DND-41 (cell line): ENCODE measurements around the gene RIBC2.

Experiments
- ATAC-seq: fragments of 200-7000 bp; cut with Tn5 transposase; 3 replicates; pipeline ENCODE4 v1.9.1; 2021; ENCODE audit warnings: low read depth; ENCODE audit not compliant: insufficient read depth
- DNase-seq: peaks from one replicate; pipeline ENCODE4 v3.0.0-alpha.2; 2020
- H2AFZ ChIP-seq: 2 replicates; pipeline ENCODE4 v1.6.0; 2012; ENCODE audit warnings: low read depth, low read length
- H3K27ac ChIP-seq: 2 replicates; pipeline ENCODE4 v1.5.1; 2012; ENCODE audit warnings: low read length, inconsistent platforms
- H3K27me3 ChIP-seq: fragments of 200-600 bp; sonication (generic); 2 replicates; pipeline ENCODE4 v1.6.0; 2012; ENCODE audit warnings: low read length, mild to moderate bottlenecking, inconsistent platforms; ENCODE audit not compliant: insufficient read depth, poor library complexity
- H3K36me3 ChIP-seq: 2 replicates; pipeline ENCODE4 v1.5.1; 2012; ENCODE audit warnings: low read length, inconsistent platforms; ENCODE audit not compliant: insufficient read depth
- H3K4me1 ChIP-seq: 2 replicates; pipeline ENCODE4 v1.5.1; 2012; ENCODE audit warnings: mild to moderate bottlenecking, low read length; ENCODE audit not compliant: insufficient read depth
- H3K4me2 ChIP-seq: 2 replicates; pipeline ENCODE4 v1.6.0; 2012; ENCODE audit warnings: mild to moderate bottlenecking, moderate library complexity, low read length, inconsistent platforms; ENCODE audit not compliant: insufficient read depth
- H3K4me3 ChIP-seq, 2 experiments: fragments of 200-600 bp in 1 of 2; shearing (Covaris generic) in 1 of 2; 2 replicates each; pipeline ENCODE4 v1.5.1; 2012 to 2016; ENCODE audit warnings: inconsistent platforms in 2 of 2, low read length in 2 of 2, mild to moderate bottlenecking in 2 of 2, low read depth in 1 of 2, moderate library complexity in 1 of 2
- H3K79me2 ChIP-seq: 2 replicates; pipeline ENCODE4 v1.6.0; 2012; ENCODE audit warnings: low read length, inconsistent platforms; ENCODE audit not compliant: insufficient read depth
- H3K9ac ChIP-seq: 2 replicates; pipeline ENCODE4 v1.6.0; 2012; ENCODE audit warnings: low read depth, mild to moderate bottlenecking, inconsistent platforms, low read length, moderate library complexity
- H3K9me3 ChIP-seq: 2 replicates; pipeline ENCODE4 v1.5.1; 2012; ENCODE audit warnings: low read length, moderate library complexity, mild to moderate bottlenecking, inconsistent platforms; ENCODE audit not compliant: insufficient read depth, severe bottlenecking
- H4K20me1 ChIP-seq: 2 replicates; pipeline ENCODE4 v1.6.0; 2012; ENCODE audit warnings: low read length; ENCODE audit not compliant: insufficient read depth
- CTCF ChIP-seq: IDR thresholded peaks from 2 replicates; pipeline ENCODE4 v1.5.1; 2012; ENCODE audit warnings: borderline replicate concordance, low read length, moderate library complexity, mild to moderate bottlenecking; ENCODE audit not compliant: poor library complexity, severe bottlenecking; ENCODE audit errors: extremely low read depth
- EZH2 ChIP-seq: IDR thresholded peaks from 3 replicates; pipeline ENCODE4 v1.6.1; 2012; ENCODE audit warnings: borderline replicate concordance, low read depth, mild to moderate bottlenecking, moderate library complexity, low read length, inconsistent platforms; ENCODE audit not compliant: severe bottlenecking

Gene RIBC2

GRCh38 chr22:45398214-45398613 is 15.3 kb upstream of the RIBC2 start:
- no peaks in the 10 kb centered on the region for H4K20me1 ChIP-seq
- peaks cover 4% of the 10 kb centered on the region for H3K9me3 ChIP-seq
- H3K4me2 ChIP-seq = no peak overlapping the region
- H3K79me2 ChIP-seq = no peaks in the 10 kb centered on the region
- H3K27me3 ChIP-seq = peaks cover 5% of the 10 kb centered on the region
- ATAC-seq (no peak), DNase-seq (no peak)
- no peak overlapping the region for H3K27ac ChIP-seq
- TF ChIP-seq EZH2 = no peak
- TF ChIP-seq CTCF = no peak
- H3K4me3 ChIP-seq = no peak overlapping the region
- no peak overlapping the region for H3K9ac ChIP-seq
- no peaks in the 10 kb centered on the region for H3K4me1 ChIP-seq
- H2AFZ ChIP-seq = no peak overlapping the region
- no peaks in the 10 kb centered on the region for H3K36me3 ChIP-seq

- H2AFZ ChIP-seq = no peak overlapping the region
- ATAC-seq = no peak
- no peaks in the 10 kb centered on the region for H3K79me2 ChIP-seq
- no peaks in the 10 kb centered on the region for H4K20me1 ChIP-seq
- no peaks in the 10 kb centered on the region for H3K36me3 ChIP-seq
- TF ChIP-seq EZH2 = no peak
- no peak for TF ChIP-seq CTCF
- no peak overlapping the region for H3K9ac ChIP-seq
- no peak overlapping the region for H3K4me2 ChIP-seq
- no peak for DNase-seq
- peaks cover 4% of the 10 kb centered on the region for H3K27me3 ChIP-seq
- H3K9me3 ChIP-seq = peaks cover 4% of the 10 kb centered on the region
- no peak overlapping the region for H3K27ac ChIP-seq
- H3K4me3 ChIP-seq = no peak overlapping the region
- no peaks in the 10 kb centered on the region for H3K4me1 ChIP-seq
These were observed 13.6 kb upstream of the RIBC2 start for GRCh38 chr22:45399712-45400445.

- Histone ChIP-seq H3K4me2 (no peak overlapping the region), H3K79me2 (no peaks in the 10 kb centered on the region), H3K9me3 (peaks cover 3% of the 10 kb centered on the region), H3K27ac (no peak overlapping the region), H4K20me1 (no peaks in the 10 kb centered on the region), H3K4me3 (no peak overlapping the region), H3K4me1 (no peaks in the 10 kb centered on the region), H3K27me3 (peaks cover 4% of the 10 kb centered on the region), H3K36me3 (no peaks in the 10 kb centered on the region), H2AFZ (no peak overlapping the region), H3K9ac (no peak overlapping the region)
- ATAC-seq (no peak), DNase-seq (no peak)
- TF ChIP-seq CTCF = no peak
- no peak for TF ChIP-seq EZH2
These were observed 11.0 kb upstream of the RIBC2 start for GRCh38 chr22:45402466-45402985.
